C4-2B (cell line): ENCODE measurements around the gene HOXC9.

ENCODE experiments used
- H3K27ac ChIP-seq: fragments of 450-650 bp; 2 replicates; pipeline ENCODE4 v1.5.1; 2017
- CTCF ChIP-seq: fragments of 450-650 bp; conservative IDR thresholded peaks from 2 replicates; pipeline ENCODE4 v1.5.1; 2017; ENCODE audit warnings: mild to moderate bottlenecking
- ZFX ChIP-seq: fragments of 450-650 bp; IDR thresholded peaks from 2 replicates; pipeline ENCODE4 v1.6.1; 2017

Gene HOXC9

GRCh38 chr12:54020591-54021405 lies 20.8 kb downstream of the HOXC9 start:
- TF ChIP-seq ZFX (no peak), CTCF (no peak)
- H3K27ac ChIP-seq: no peak overlapping the region

GRCh38 chr12:54021432-54022013 lies 21.6 kb downstream of the HOXC9 start:
- TF ChIP-seq ZFX (no peak), CTCF (peak; percentile 64)
- H3K27ac ChIP-seq: peak overlapping the region; percentile 3; the same call in 1 of the 2 replicates

- no peak overlapping the region for H3K27ac ChIP-seq
- TF ChIP-seq CTCF: no peak
- no peak for TF ChIP-seq ZFX
Observed at GRCh38 chr12:54022960-54023884, 23.3 kb downstream of the HOXC9 start.

GRCh38 chr12:54024127-54024526 lies 24.2 kb downstream of the HOXC9 start:
- no peak overlapping the region for H3K27ac ChIP-seq
- no peak for TF ChIP-seq CTCF
- no peak for TF ChIP-seq ZFX

GRCh38 chr12:54024581-54025305 lies 24.8 kb downstream of the HOXC9 start:
- H3K27ac ChIP-seq: no peak overlapping the region
- no peak for TF ChIP-seq CTCF
- TF ChIP-seq ZFX: no peak

GRCh38 chr12:54025499-54026405 lies 25.8 kb downstream of the HOXC9 start:
- no peak overlapping the region for H3K27ac ChIP-seq
- TF ChIP-seq CTCF: no peak
- TF ChIP-seq ZFX: no peak
